HEK293T (cell line): ENCODE data around the gene RBM4.

Experiments used
- CTCF ChIA-PET: fragments of 350-600 bp; formaldehyde crosslinking; extraction: SDS; loops from one replicate; lab custom pipeline; 2021; ENCODE audit warnings: antibody characterized with exemption, inconsistent platforms; lab: Yijun Ruan, JAX
- POLR2A ChIA-PET: fragments of 350-600 bp; formaldehyde crosslinking; extraction: SDS; loops from one replicate; lab custom pipeline; 2020; ENCODE audit warnings: antibody characterized with exemption, inconsistent platforms; lab: Yijun Ruan, JAX
- DNase-seq: peaks from one replicate; pipeline ENCODE4 v3.0.0; 2012; ENCODE audit warnings: mixed read lengths; ENCODE audit errors: extremely low spot score
- ARNT ChIP-seq: fragments of 450-650 bp; IDR thresholded peaks from 2 replicates; pipeline ENCODE4 v1.6.1; 2017; ENCODE audit warnings: mild to moderate bottlenecking
- BHLHE40 ChIP-seq: fragments of 450-650 bp; IDR thresholded peaks from 2 replicates; pipeline ENCODE4 v1.6.1; 2016; ENCODE audit warnings: mild to moderate bottlenecking, moderate library complexity, borderline replicate concordance
- CTBP1 ChIP-seq: fragments of 450-650 bp; IDR thresholded peaks from 2 replicates; pipeline ENCODE4 v1.6.1; 2016; ENCODE audit warnings: borderline replicate concordance
- ELF4 ChIP-seq: fragments of 450-650 bp; IDR thresholded peaks from 2 replicates; pipeline ENCODE4 v1.6.1; 2017; ENCODE audit warnings: antibody characterized with exemption
- FOXA1 ChIP-seq: fragments of 450-650 bp; IDR thresholded peaks from 2 replicates; pipeline ENCODE4 v1.6.1; 2016; ENCODE audit warnings: mild to moderate bottlenecking
- FOXK2 ChIP-seq: fragments of 450-650 bp; IDR thresholded peaks from 2 replicates; pipeline ENCODE4 v1.6.1; 2016; ENCODE audit warnings: mild to moderate bottlenecking
- FOXM1 ChIP-seq: fragments of 450-650 bp; IDR thresholded peaks from 2 replicates; pipeline ENCODE4 v1.6.1; 2017; ENCODE audit warnings: mild to moderate bottlenecking, borderline replicate concordance
- HDGF ChIP-seq: fragments of 450-650 bp; IDR thresholded peaks from 2 replicates; pipeline ENCODE4 v1.6.1; 2017; ENCODE audit warnings: antibody characterized with exemption, borderline replicate concordance
- L3MBTL2 ChIP-seq: fragments of 450-650 bp; conservative IDR thresholded peaks from 2 replicates; pipeline ENCODE4 v1.6.1; 2016; ENCODE audit warnings: mild to moderate bottlenecking
- LEF1 ChIP-seq: fragments of 450-650 bp; IDR thresholded peaks from 2 replicates; pipeline ENCODE4 v1.6.1; 2017; ENCODE audit warnings: mild to moderate bottlenecking, borderline replicate concordance
- NFRKB ChIP-seq: fragments of 450-650 bp; IDR thresholded peaks from 2 replicates; pipeline ENCODE4 v1.6.1; 2016; ENCODE audit warnings: mild to moderate bottlenecking, moderate library complexity
- SP1 ChIP-seq: fragments of 450-650 bp; IDR thresholded peaks from 2 replicates; pipeline ENCODE4 v1.6.1; 2017
- SUZ12 ChIP-seq: fragments of 450-650 bp; IDR thresholded peaks from 2 replicates; pipeline ENCODE4 v1.6.1; 2016; ENCODE audit warnings: mild to moderate bottlenecking
- TARDBP ChIP-seq: fragments of 450-650 bp; IDR thresholded peaks from 2 replicates; pipeline ENCODE4 v1.6.1; 2016
- ZNF384 ChIP-seq: fragments of 450-650 bp; IDR thresholded peaks from 2 replicates; pipeline ENCODE4 v1.6.1; 2016
- TF ChIP-seq, protein P1 (sequence below): fragments of 450-650 bp; IDR thresholded peaks from 2 replicates; pipeline ENCODE4 v1.6.1; 2016

The RBM4 gene

DNA sequence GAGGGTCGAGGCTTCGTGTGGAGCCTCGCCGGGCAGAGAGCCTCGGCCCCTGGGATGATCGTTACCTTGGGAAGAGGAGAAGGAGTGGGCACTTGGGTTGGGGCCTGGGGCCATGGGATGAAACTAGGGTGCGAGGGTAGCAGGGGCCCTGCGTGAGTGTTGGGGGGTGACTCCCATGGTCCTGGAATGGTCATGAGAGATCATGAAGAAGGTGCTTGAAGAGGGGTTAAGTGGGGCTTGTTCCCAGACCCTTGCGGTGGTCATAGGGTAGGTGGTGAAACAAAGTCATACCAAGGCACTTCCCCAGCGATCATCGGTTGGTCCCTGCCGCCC lies 45.2 kb upstream of the RBM4 start:
- ChIA-PET CTCF (interaction anchor here (0.7 to 2.1 kb wide), 4 partner anchors 12 to 24 kb away, joined by 3 to 8 read pairs (median 4); partner anchors contain the start of gene RBM14), POLR2A (interaction anchor here (0.6 to 8.6 kb wide), 5 partner anchors 18 to 85 kb away, joined by 3 to 61 read pairs (median 19); partner anchors contain the start of genes RBM14, RBM4 and RBM4B)
- no peak for DNase-seq
- no peak for TF ChIP-seq ELF4
- TF ChIP-seq CTBP1 = no peak
- no peak for TF ChIP-seq SUZ12
- no peak for TF ChIP-seq NFRKB
- TF ChIP-seq LEF1 = no peak
- TF ChIP-seq ARNT = no peak
- no peak for TF ChIP-seq FOXM1
- no peak; the same call in 1 of the 2 replicates for TF ChIP-seq L3MBTL2
- TF ChIP-seq BHLHE40 = no peak
- TF ChIP-seq HDGF = no peak

GRCh38 chr11:66593650-66594049 lies 44.9 kb upstream of the RBM4 start:
- POLR2A ChIA-PET = interaction anchor here (0.6 to 8.6 kb wide), 3 partner anchors 18 to 45 kb away, joined by 3 to 61 read pairs (median 20); partner anchors contain the start of genes RBM14 and RBM4
- CTCF ChIA-PET = interaction anchor here (0.5 to 0.9 kb wide), 3 partner anchors 14 to 65 kb away, joined by 3 read pairs; no protein-coding TSS in a partner anchor
- no peak for TF ChIP-seq BHLHE40
- no peak for TF ChIP-seq SP1
- no peak for TF ChIP-seq FOXA1
- no peak for TF ChIP-seq CTBP1
- TF ChIP-seq FOXM1 = no peak
- no peak for TF ChIP-seq SUZ12
- TF ChIP-seq L3MBTL2 = no peak
- TF ChIP-seq ELF4 = no peak
- TF ChIP-seq, protein P1, sequence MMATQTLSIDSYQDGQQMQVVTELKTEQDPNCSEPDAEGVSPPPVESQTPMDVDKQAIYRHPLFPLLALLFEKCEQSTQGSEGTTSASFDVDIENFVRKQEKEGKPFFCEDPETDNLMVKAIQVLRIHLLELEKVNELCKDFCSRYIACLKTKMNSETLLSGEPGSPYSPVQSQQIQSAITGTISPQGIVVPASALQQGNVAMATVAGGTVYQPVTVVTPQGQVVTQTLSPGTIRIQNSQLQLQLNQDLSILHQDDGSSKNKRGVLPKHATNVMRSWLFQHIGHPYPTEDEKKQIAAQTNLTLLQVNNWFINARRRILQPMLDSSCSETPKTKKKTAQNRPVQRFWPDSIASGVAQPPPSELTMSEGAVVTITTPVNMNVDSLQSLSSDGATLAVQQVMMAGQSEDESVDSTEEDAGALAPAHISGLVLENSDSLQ = no peak
- TF ChIP-seq FOXK2 = no peak
- no peak for TF ChIP-seq LEF1
- TF ChIP-seq HDGF = no peak
- no peak for TF ChIP-seq TARDBP
- no peak for TF ChIP-seq ARNT
- DNase-seq = no peak

- POLR2A ChIA-PET = interaction anchor here (1.2 to 8.6 kb wide), 3 partner anchors 18 to 43 kb away, joined by 3 to 61 read pairs (median 5); partner anchors contain the start of genes RBM14 and RBM4
- CTCF ChIA-PET = no interaction called here
- TF ChIP-seq ELF4 = no peak
- no peak for TF ChIP-seq SUZ12
- no peak for TF ChIP-seq TARDBP
- no peak for TF ChIP-seq FOXK2
- no peak for TF ChIP-seq L3MBTL2
- no peak for TF ChIP-seq ARNT
- TF ChIP-seq, protein P1 = no peak
- TF ChIP-seq NFRKB = no peak
- no peak for TF ChIP-seq FOXA1
- no peak for TF ChIP-seq BHLHE40
- no peak for TF ChIP-seq SP1
- TF ChIP-seq LEF1 = no peak
- no peak for TF ChIP-seq FOXM1
- no peak for TF ChIP-seq ZNF384
- no peak for TF ChIP-seq CTBP1
- no peak for TF ChIP-seq HDGF
- DNase-seq = no peak
Observed at GRCh38 chr11:66595245-66595904, 43.1 kb upstream of the RBM4 start.

- no peak for DNase-seq
- CTCF ChIA-PET = no interaction called here
- TF ChIP-seq FOXK2 = no peak
- TF ChIP-seq HDGF = no peak
- TF ChIP-seq ARNT = no peak
- TF ChIP-seq FOXA1 = no peak
- no peak for TF ChIP-seq ELF4
- TF ChIP-seq L3MBTL2 = no peak
- TF ChIP-seq TARDBP = no peak
- no peak for TF ChIP-seq FOXM1
- TF ChIP-seq ZNF384 = no peak
- no peak for TF ChIP-seq NFRKB
- TF ChIP-seq LEF1 = no peak
- TF ChIP-seq, protein P1 = no peak
- TF ChIP-seq CTBP1 = no peak
- no peak for TF ChIP-seq SP1
- no peak for TF ChIP-seq BHLHE40
- no peak for TF ChIP-seq SUZ12
- POLR2A ChIA-PET = interaction anchor here (2.4 kb wide), 1 partner anchor 17 kb away, joined by 8 read pairs; the partner anchor contains the start of gene RBM14
Observed at GRCh38 chr11:66598993-66599392, 39.5 kb upstream of the RBM4 start.

- TF ChIP-seq TARDBP (no peak), FOXM1 (no peak), LEF1 (no peak), FOXK2 (no peak), BHLHE40 (no peak), NFRKB (no peak), FOXA1 (no peak), CTBP1 (no peak)
- TF ChIP-seq, protein P1 = no peak
- no peak for DNase-seq
- CTCF ChIA-PET = interaction anchor here (0.8 kb wide), 1 partner anchor 8 kb away, joined by 3 read pairs; no protein-coding TSS in a partner anchor
- POLR2A ChIA-PET = interaction anchor here (0.7 to 2.4 kb wide), 3 partner anchors 16 to 78 kb away, joined by 3 to 8 read pairs (median 3); partner anchors contain the start of genes RBM14 and RBM4B
Observed at GRCh38 chr11:66600219-66600618, 38.3 kb upstream of the RBM4 start.
